Activated CD4-positive, alpha-beta memory T cell treated with anti-CD3 and anti-CD28 coated beads for 36 hours (primary cell): ENCODE results near the gene RET. TPM values are rescaled to one million over a fixed set of nuclear protein-coding genes. Genes with fewer than 3 reads are reported as not detected.

ENCODE experiments used
- CTCF ChIA-PET: fragments of 350-600 bp; sonication (Branson Sonifier 250); formaldehyde crosslinking; loops from one replicate; lab custom pipeline; 2021; ENCODE audit warnings: antibody characterized with exemption, inconsistent platforms; lab: Charles Lee
- POLR2A ChIA-PET: fragments of 350-600 bp; sonication (Branson Sonifier 250); formaldehyde crosslinking; loops from one replicate; lab custom pipeline; 2021; ENCODE audit warnings: antibody characterized with exemption; lab: Charles Lee
- DNase-seq: peaks from one replicate; pipeline ENCODE4 v3.0.0-alpha.2; 2020
- H3K27ac Mint-ChIP-seq: one replicate; pipeline ENCODE4 v1.8.0; 2021; ENCODE audit warnings: mixed read lengths
- H3K27me3 Mint-ChIP-seq: one replicate; pipeline ENCODE4 v1.8.0; 2021; ENCODE audit warnings: mixed read lengths
- H3K36me3 Mint-ChIP-seq: one replicate; pipeline ENCODE4 v1.8.0; 2021; ENCODE audit warnings: mixed read lengths
- H3K4me1 Mint-ChIP-seq: one replicate; pipeline ENCODE4 v1.8.0; 2021; ENCODE audit warnings: low read depth, mixed read lengths
- H3K4me3 Mint-ChIP-seq: one replicate; pipeline ENCODE4 v1.8.0; 2021; ENCODE audit warnings: mild to moderate bottlenecking, mixed read lengths
- H3K9me3 Mint-ChIP-seq: one replicate; pipeline ENCODE4 v1.8.0; 2021; ENCODE audit warnings: mixed read lengths
- intact Hi-C: fragments of 100-400 bp; cut with micrococcal nuclease; formaldehyde crosslinking; loops from one replicate; pipeline ENCODE4 v1.15.1; 2023
- total RNA-seq, 2 experiments: library from RNA; stranded (reverse); gene quantifications; one replicate each; pipeline ENCODE4 v1.2.3, GENCODE V29; 2021

RET gene
- total RNA-seq, 2 experiments from 2014 or later: 0.07 to 0.17 TPM

DNA sequence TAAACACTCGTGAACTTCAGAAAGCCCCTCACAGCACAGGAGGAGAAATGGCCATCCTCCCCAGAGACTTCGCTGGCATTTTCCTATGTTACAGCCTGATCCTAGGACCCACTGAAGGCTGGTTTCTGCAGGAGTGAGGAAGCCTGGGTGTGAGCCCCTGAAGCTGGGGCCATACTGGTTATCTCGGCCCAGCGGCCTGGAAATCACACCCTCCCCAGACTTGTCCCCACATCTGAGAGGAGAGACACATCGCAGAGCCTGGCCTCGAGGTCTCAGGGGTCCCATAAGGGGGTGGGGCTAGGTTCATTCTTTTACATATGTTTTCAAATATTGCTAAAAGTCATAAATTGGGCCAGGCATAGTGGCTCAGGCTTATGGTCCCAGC, 17.5 kb upstream of the RET start:
- POLR2A ChIA-PET: no interaction called here

DNA sequence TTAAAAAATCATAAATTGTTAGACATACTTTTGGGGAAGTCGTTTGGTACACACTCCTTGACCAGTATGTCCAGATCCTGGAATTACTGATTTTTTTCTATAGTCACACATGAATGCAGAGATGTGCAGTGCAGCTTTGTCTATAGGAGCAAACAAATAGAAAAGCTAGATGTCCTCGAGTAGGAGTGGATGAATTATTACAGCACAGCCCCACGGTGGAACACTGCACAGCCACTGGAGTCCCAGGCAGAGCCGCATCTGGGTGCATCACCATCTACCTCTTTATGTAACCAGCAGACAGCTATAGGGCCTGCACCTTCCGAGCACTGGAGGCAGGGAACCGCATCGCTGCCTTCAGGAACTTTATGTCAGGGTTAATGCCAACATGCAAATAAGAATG, 17.0 kb upstream of the RET start:
- CTCF ChIA-PET: interaction anchor here (0.6 kb wide), 1 partner anchor 16 kb away, joined by 3 read pairs; no protein-coding TSS in a partner anchor
- no peaks in the 10 kb centered on the region for H3K36me3 Mint-ChIP-seq
- H3K27ac Mint-ChIP-seq: no peak overlapping the region
- POLR2A ChIA-PET: no interaction called here
- H3K9me3 Mint-ChIP-seq: no peaks in the 10 kb centered on the region
- DNase-seq: no peak
- intact Hi-C loops: no loop called here
- no peaks in the 10 kb centered on the region for H3K27me3 Mint-ChIP-seq
- H3K4me3 Mint-ChIP-seq: no peak overlapping the region
- no peaks in the 10 kb centered on the region for H3K4me1 Mint-ChIP-seq

More for the DNA sequence above, 17.5 kb upstream of the RET start:
- Mint-ChIP-seq H3K36me3 (no peaks in the 10 kb centered on the region), H3K9me3 (no peaks in the 10 kb centered on the region), H3K4me1 (no peaks in the 10 kb centered on the region), H3K27ac (no peak overlapping the region), H3K27me3 (no peaks in the 10 kb centered on the region), H3K4me3 (no peak overlapping the region)
- intact Hi-C loops: no loop called here
- CTCF ChIA-PET: interaction anchor here (0.6 kb wide), 2 partner anchors 16 to 229 kb away, joined by 3 read pairs; no protein-coding TSS in a partner anchor
- DNase-seq: no peak

DNA sequence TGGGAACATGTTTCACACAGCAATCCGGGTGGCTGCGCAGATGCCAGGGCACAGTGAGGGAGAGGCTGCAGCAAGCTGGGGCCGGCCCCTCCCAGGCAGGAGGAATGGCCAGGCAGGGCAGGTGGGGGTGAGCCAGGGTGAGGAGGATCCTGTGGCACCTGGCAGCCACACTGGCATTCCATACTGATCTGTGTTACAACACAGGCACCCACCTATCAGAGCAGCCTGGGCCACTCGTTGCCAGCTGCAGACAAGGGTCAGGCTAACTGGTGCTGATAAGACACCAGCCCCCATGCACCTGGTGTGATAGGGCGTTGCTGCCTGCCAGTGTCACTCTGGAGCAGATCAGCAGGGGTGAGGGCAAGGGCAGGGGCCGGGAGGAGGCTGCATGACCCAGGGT, 16.6 kb upstream of the RET start:
- H3K36me3 Mint-ChIP-seq: no peaks in the 10 kb centered on the region
- no peak overlapping the region for H3K27ac Mint-ChIP-seq
- H3K4me3 Mint-ChIP-seq: no peak overlapping the region
- no peaks in the 10 kb centered on the region for H3K27me3 Mint-ChIP-seq
- H3K9me3 Mint-ChIP-seq: no peaks in the 10 kb centered on the region
- H3K4me1 Mint-ChIP-seq: no peaks in the 10 kb centered on the region
- ChIA-PET POLR2A (no interaction called here), CTCF (no interaction called here)
- DNase-seq: no peak
- intact Hi-C loops: no loop called here

DNA sequence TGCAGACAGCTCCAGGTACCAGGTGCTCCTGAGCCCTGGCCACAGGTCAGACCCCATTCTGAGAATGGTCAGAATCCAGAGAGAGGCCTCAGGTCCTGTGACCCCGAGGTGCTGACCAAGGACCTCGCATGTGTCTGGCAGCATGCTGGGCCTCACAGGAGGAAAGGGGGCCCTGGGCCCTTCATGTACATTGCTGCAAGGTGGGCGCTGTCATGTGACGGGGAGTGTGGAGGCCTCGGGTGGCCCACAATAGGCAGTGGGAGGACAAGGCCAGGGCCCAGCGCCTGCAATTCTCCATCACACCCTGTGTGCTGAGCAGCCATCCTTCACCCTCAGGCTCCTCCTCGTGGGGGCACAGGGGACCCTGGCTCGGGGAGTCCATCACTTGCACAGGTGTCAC, 15.5 kb upstream of the RET start:
- DNase-seq: no peak
- no peak overlapping the region for H3K27ac Mint-ChIP-seq
- ChIA-PET CTCF (no interaction called here), POLR2A (no interaction called here)
- H3K4me1 Mint-ChIP-seq: no peaks in the 10 kb centered on the region
- no peaks in the 10 kb centered on the region for H3K27me3 Mint-ChIP-seq
- H3K36me3 Mint-ChIP-seq: no peaks in the 10 kb centered on the region
- no peaks in the 10 kb centered on the region for H3K9me3 Mint-ChIP-seq
- intact Hi-C loops: no loop called here
- H3K4me3 Mint-ChIP-seq: no peak overlapping the region

DNA sequence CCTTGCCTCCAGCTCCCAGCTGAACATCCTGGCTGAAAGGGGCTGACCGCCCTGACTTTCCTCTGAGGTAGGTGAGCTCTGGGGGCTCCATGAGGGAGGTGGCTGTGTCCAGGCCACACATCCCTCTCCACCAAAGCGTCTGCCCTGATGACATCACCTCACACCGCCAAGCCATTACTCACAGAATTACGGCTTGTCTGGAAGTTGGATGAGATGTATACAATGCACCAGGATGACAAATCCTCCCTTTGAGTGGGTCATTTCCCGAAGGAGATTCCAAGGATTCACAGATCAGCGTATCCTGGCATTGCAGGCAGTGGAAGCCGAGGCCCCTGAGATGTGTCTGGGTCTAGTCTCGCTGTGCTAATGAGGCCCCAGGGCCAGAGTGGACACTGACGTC, 15.1 kb upstream of the RET start:
- H3K36me3 Mint-ChIP-seq: no peaks in the 10 kb centered on the region
- no peaks in the 10 kb centered on the region for H3K9me3 Mint-ChIP-seq
- intact Hi-C loops: no loop called here
- CTCF ChIA-PET: no interaction called here
- H3K4me3 Mint-ChIP-seq: no peak overlapping the region
- no peak overlapping the region for H3K27ac Mint-ChIP-seq
- no peak for DNase-seq
- no peaks in the 10 kb centered on the region for H3K4me1 Mint-ChIP-seq
- POLR2A ChIA-PET: no interaction called here
- H3K27me3 Mint-ChIP-seq: no peaks in the 10 kb centered on the region

DNA sequence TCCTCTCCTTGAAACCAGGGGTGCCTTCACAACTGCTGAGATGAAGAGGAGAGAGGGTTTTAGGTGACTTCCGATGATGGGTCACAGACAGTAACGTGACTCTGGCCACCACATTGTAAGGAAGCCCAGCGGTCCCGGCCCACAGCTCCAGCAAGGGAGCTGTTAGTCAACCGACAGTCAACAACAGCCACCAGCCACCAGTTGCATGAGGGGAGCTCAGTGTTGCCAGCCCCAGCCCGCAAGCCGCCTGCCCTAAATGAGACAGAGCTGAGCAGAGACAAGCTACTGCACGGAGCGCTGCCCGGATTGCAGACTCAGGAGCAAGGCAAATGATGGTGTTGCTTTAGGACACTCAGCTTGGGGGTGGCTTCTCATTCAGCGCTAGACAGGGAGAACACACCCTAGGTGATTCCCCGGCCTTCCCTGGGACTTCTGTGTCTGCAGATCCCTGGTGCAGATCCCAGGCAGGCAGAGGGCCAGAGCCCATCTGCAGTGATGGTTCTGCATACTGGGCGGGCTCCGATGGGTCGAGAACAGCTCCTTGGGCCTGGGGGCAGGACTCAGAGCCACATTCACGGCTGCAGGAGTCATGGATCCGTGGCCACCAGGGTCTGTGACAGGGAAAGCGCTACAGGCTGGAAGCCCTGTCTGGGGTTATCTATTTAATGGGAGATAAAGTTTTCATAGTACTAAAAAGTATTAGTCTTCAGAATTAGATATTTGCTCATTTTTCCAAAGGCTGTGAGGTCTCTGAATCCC, 14.3 kb upstream of the RET start:
- no peaks in the 10 kb centered on the region for H3K36me3 Mint-ChIP-seq
- no peaks in the 10 kb centered on the region for H3K9me3 Mint-ChIP-seq
- H3K27ac Mint-ChIP-seq: no peak overlapping the region
- no peaks in the 10 kb centered on the region for H3K27me3 Mint-ChIP-seq
- POLR2A ChIA-PET: no interaction called here
- no peak overlapping the region for H3K4me3 Mint-ChIP-seq
- no peaks in the 10 kb centered on the region for H3K4me1 Mint-ChIP-seq
- CTCF ChIA-PET: no interaction called here
- intact Hi-C loops: no loop called here
- no peak for DNase-seq

DNA sequence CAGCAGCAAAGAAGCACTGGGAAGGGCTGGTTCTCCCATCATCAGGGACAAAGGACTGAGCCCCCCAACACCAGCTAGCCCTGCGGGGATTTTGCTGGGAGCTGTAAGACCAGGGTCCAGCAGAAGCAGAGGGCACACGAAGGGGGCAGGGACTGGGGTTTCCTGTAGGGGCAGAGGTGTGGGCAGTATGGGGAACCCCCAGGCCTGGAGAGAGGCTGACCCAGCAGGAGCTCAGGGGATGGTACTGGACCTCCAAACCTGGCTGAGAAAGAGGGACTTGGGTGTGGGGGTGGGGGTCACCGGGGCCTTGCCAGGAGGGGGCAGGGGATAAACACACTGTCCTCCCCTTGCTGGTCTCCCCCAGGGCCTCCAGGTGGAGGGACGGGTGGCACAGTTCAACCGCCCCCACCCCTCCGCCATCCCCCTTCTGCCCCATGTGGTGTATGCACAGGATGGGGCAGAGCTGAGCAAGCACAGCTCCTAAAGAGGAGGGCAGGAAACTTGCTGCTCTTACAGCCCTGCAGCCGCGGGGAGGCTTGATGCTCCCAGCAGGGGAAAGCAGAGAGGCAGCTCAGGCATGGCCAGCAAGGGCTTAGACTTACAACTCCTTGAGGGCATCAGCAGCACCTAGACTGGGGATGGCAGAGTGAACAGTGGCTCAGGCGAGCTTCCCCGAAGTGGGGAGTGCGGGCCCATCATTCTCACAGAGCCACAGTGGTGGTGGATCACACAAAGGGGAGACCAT, 12.4 kb upstream of the RET start:
- ChIA-PET POLR2A (no interaction called here), CTCF (interaction anchor here (1.2 kb wide), 1 partner anchor 11 kb away, joined by 3 read pairs; no protein-coding TSS in a partner anchor)
- H3K4me3 Mint-ChIP-seq: no peak overlapping the region
- H3K36me3 Mint-ChIP-seq: no peaks in the 10 kb centered on the region
- H3K27me3 Mint-ChIP-seq: no peaks in the 10 kb centered on the region
- intact Hi-C loops: no loop called here
- no peaks in the 10 kb centered on the region for H3K4me1 Mint-ChIP-seq
- H3K9me3 Mint-ChIP-seq: no peaks in the 10 kb centered on the region
- H3K27ac Mint-ChIP-seq: no peak overlapping the region
- DNase-seq: no peak

DNA sequence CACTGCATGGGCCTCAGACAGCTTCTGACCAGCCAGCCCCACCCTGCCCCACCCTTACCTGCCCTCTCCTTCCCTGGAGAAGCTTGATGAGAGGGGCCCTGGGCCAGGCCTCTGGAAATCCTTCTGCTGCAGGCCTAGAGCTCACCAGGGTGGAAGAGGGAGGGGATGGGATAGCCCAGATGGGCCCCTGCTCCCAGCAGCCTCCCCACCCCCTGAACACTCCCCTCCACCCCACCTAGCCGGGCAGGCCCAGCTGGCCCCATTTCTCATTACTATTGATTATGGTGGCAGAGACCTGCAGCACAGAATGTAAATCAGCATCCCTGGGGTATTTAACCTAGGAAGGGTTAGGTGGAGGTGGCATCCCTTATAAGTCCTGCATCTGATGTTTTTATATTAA, 11.6 kb upstream of the RET start:
- no peak overlapping the region for H3K27ac Mint-ChIP-seq
- no peak for DNase-seq
- ChIA-PET CTCF (interaction anchor here (1.2 kb wide), 1 partner anchor 10 kb away, joined by 3 read pairs; no protein-coding TSS in a partner anchor), POLR2A (no interaction called here)
- intact Hi-C loops: no loop called here
- no peak overlapping the region for H3K4me3 Mint-ChIP-seq
- no peaks in the 10 kb centered on the region for H3K36me3 Mint-ChIP-seq
- H3K4me1 Mint-ChIP-seq: no peaks in the 10 kb centered on the region
- no peaks in the 10 kb centered on the region for H3K9me3 Mint-ChIP-seq
- H3K27me3 Mint-ChIP-seq: no peaks in the 10 kb centered on the region

DNA sequence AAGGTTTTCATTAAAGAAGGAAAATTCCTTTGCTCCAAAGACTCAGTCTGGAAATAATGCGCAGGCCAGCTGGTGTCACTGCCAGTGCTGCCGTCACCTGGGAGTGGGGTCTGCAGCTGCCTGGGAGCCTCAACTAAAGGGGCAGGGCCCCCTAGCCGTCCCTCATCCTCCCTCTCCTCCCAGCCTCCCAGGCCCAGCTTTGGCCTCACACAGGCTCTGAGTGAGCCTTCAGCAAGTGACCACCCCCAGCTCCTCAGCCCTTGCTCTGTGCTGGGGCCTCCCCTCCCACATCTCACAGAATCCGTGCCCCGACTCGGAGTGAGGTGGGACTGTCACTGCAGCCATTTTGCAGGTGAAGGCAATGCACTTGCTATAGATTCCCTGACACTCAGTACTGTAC, 11.1 kb upstream of the RET start:
- ChIA-PET POLR2A (no interaction called here), CTCF (interaction anchor here (1.2 kb wide), 1 partner anchor 10 kb away, joined by 3 read pairs; no protein-coding TSS in a partner anchor)
- no peak for DNase-seq
- H3K9me3 Mint-ChIP-seq: no peaks in the 10 kb centered on the region
- H3K36me3 Mint-ChIP-seq: no peaks in the 10 kb centered on the region
- no peak overlapping the region for H3K4me3 Mint-ChIP-seq
- no peaks in the 10 kb centered on the region for H3K4me1 Mint-ChIP-seq
- no peaks in the 10 kb centered on the region for H3K27me3 Mint-ChIP-seq
- intact Hi-C loops: no loop called here
- H3K27ac Mint-ChIP-seq: no peak overlapping the region

DNA sequence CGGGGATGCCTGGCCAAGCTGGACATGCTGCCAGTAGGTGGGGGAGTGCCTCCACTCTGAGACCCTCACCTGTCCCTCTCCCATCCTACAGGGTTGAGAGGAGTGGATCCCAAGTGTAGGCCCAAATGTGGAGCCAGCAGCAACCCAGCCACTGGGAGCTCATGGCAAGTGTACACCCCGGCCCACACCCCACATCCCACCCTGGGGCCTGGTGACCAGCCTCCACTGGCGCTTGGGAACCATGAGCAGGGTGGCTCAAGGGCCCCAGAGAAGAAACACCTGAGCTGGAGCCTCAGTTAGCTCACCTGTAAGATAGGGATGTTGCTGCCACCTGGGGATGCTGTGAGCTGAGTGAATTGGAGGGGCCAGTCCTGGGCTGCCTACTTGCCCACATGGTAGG, 10.4 kb upstream of the RET start:
- H3K27me3 Mint-ChIP-seq: no peaks in the 10 kb centered on the region
- no peak overlapping the region for H3K4me3 Mint-ChIP-seq
- H3K9me3 Mint-ChIP-seq: no peaks in the 10 kb centered on the region
- H3K36me3 Mint-ChIP-seq: no peaks in the 10 kb centered on the region
- no peak overlapping the region for H3K27ac Mint-ChIP-seq
- POLR2A ChIA-PET: no interaction called here
- no peak for DNase-seq
- intact Hi-C loops: no loop called here
- H3K4me1 Mint-ChIP-seq: no peaks in the 10 kb centered on the region
- CTCF ChIA-PET: no interaction called here

DNA sequence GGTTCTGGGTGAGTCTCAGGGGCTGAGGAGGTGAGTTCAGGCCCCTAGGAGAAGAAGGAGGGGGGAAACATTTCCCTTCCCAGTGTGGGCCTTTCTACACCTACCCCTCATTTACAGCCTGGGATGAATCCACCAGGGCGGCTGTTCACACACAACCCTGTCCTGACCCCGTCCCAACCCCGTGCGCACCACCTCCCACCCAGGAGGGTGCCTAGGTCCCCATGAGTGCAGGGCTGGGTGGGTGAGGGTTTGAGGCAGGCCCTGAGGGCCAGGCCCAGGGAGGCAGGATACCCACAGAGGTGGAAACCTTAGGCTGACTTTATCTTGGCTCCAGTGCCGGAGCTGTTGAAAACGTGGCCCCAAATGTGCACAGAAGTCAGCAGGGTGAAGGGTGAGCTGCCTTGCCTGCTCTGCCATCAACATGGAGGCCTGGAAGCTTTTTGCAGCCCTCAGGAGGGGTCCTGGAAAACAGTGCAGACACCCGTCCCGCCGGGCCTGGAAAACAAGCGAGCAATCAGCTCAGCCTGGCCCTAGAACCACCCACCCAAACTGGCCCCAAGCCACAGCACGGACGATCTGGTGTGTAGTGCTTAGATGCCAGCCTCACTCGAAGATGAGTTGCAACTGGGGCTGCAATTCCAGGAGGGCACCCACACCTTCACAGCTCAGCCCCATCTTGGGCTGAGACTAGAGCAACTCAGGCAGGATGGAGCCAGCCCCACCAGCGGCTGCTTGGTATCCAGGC, 9.3 kb upstream of the RET start:
- POLR2A ChIA-PET: no interaction called here
- H3K9me3 Mint-ChIP-seq: no peaks in the 10 kb centered on the region
- no peak overlapping the region for H3K27ac Mint-ChIP-seq
- no peak for DNase-seq
- CTCF ChIA-PET: no interaction called here
- H3K4me3 Mint-ChIP-seq: no peak overlapping the region
- H3K36me3 Mint-ChIP-seq: no peaks in the 10 kb centered on the region
- H3K27me3 Mint-ChIP-seq: no peaks in the 10 kb centered on the region
- intact Hi-C loops: no loop called here
- H3K4me1 Mint-ChIP-seq: no peaks in the 10 kb centered on the region

DNA sequence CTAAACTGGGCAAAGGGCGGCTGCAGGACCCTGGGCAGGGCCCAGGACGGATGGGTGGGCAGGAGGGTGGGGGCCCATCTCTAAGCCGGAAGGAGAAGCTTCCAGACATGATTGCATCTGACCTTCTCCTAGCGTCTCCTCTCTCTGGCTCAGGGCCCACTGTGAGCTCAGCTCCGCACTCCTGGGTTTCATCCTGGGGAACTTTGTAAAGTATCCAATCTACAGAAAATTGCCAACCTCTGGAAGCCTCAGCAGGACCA, 8.8 kb upstream of the RET start:
- no peak for DNase-seq

More for the DNA sequence above, 8.8 kb upstream of the RET start:
- no peak overlapping the region for H3K27ac Mint-ChIP-seq
- H3K4me1 Mint-ChIP-seq: no peaks in the 10 kb centered on the region
- H3K36me3 Mint-ChIP-seq: no peaks in the 10 kb centered on the region
- H3K27me3 Mint-ChIP-seq: no peaks in the 10 kb centered on the region
- intact Hi-C loops: no loop called here
- no peak overlapping the region for H3K4me3 Mint-ChIP-seq
- no peaks in the 10 kb centered on the region for H3K9me3 Mint-ChIP-seq
- ChIA-PET POLR2A (no interaction called here), CTCF (no interaction called here)
